MM.1S (cell line): Measurements from ENCODE around the gene QTRT2.

Experiments
- DNase-seq: peaks from one replicate; pipeline ENCODE4 v3.0.0-alpha.2; 2015
- H2AFZ ChIP-seq: fragments of 300-600 bp; sonication (generic); 2 replicates; pipeline ENCODE4 v1.6.0; 2016; ENCODE audit warnings: antibody characterized with exemption, low read length
- H3F3A ChIP-seq: fragments of 300-600 bp; sonication (generic); 2 replicates; pipeline ENCODE4 v1.6.1; 2016; ENCODE audit warnings: mild to moderate bottlenecking, antibody characterized with exemption, low read length, moderate library complexity, mixed read lengths; ENCODE audit not compliant: insufficient read depth
- H3K27ac ChIP-seq: fragments of 300-600 bp; sonication (generic); 2 replicates; pipeline ENCODE4 v1.5.1; 2016; ENCODE audit warnings: mild to moderate bottlenecking, low read length
- H3K27me3 ChIP-seq: fragments of 300-600 bp; sonication (generic); replicated peaks from 2 replicates; pipeline ENCODE4 v1.6.0; 2016; ENCODE audit warnings: low read length; ENCODE audit not compliant: insufficient read depth
- H3K36me3 ChIP-seq: fragments of 300-600 bp; sonication (generic); replicated peaks from 2 replicates; pipeline ENCODE4 v1.6.1; 2016; ENCODE audit warnings: mild to moderate bottlenecking, low read length, mixed read lengths; ENCODE audit not compliant: insufficient read depth
- H3K4me1 ChIP-seq: fragments of 300-600 bp; sonication (generic); 2 replicates; pipeline ENCODE4 v1.6.1; 2016; ENCODE audit warnings: low read length, mixed read lengths
- H3K4me2 ChIP-seq: fragments of 300-600 bp; sonication (generic); 2 replicates; pipeline ENCODE4 v1.6.0; 2016; ENCODE audit warnings: low read depth, low read length
- H3K4me3 ChIP-seq: fragments of 300-600 bp; sonication (generic); 2 replicates; pipeline ENCODE4 v1.5.1; 2016; ENCODE audit warnings: low read length, mixed read lengths
- H3K79me2 ChIP-seq: fragments of 300-600 bp; sonication (generic); 2 replicates; pipeline ENCODE4 v1.6.1; 2016; ENCODE audit warnings: mixed run types, low read length, mixed read lengths
- H3K9ac ChIP-seq: fragments of 300-600 bp; sonication (generic); 2 replicates; pipeline ENCODE4 v1.6.1; 2016; ENCODE audit warnings: low read length, mixed read lengths
- H3K9me2 ChIP-seq: fragments of 300-600 bp; sonication (generic); replicated peaks from 2 replicates; pipeline ENCODE4 v1.6.1; 2016; ENCODE audit warnings: mild to moderate bottlenecking, low read length, mixed read lengths; ENCODE audit not compliant: insufficient read depth
- H3K9me3 ChIP-seq: fragments of 300-600 bp; sonication (generic); replicated peaks from 2 replicates; pipeline ENCODE4 v1.6.1; 2016; ENCODE audit warnings: mild to moderate bottlenecking, low read length, mixed read lengths; ENCODE audit not compliant: insufficient read depth
- H4K20me1 ChIP-seq: fragments of 300-600 bp; sonication (generic); 2 replicates; pipeline ENCODE4 v1.6.1; 2016; ENCODE audit warnings: mild to moderate bottlenecking, low read length, moderate library complexity, mixed read lengths; ENCODE audit not compliant: insufficient read depth
- CTCF ChIP-seq: fragments of 300-600 bp; sonication (generic); IDR thresholded peaks from 2 replicates; pipeline ENCODE4 v1.5.1; 2016; ENCODE audit warnings: antibody characterized with exemption, low read length, mixed read lengths
- EZH2 ChIP-seq: fragments of 300-600 bp; sonication (generic); optimal IDR thresholded peaks from 2 replicates; pipeline ENCODE3; 2017; ENCODE audit warnings: low read depth, mild to moderate bottlenecking, antibody characterized with exemption, low read length, mixed read lengths
- EZH2phosphoT487 ChIP-seq: fragments of 300-600 bp; sonication (generic); IDR thresholded peaks from 2 replicates; pipeline ENCODE4 v1.6.1; 2018; ENCODE audit warnings: antibody characterized with exemption, low read length

Gene QTRT2

GRCh38 chr3:114093016-114093380, 36.5 kb downstream of the QTRT2 start:
- TF ChIP-seq EZH2: no peak
- TF ChIP-seq CTCF: no peak
- TF ChIP-seq EZH2phosphoT487: no peak

GRCh38 chr3:114093596-114093995, 37.1 kb downstream of the QTRT2 start:
- Histone ChIP-seq H3K9me2 (no peaks in the 10 kb centered on the region), H2AFZ (no peak overlapping the region), H3K4me2 (no peak overlapping the region), H3K36me3 (no peaks in the 10 kb centered on the region), H3K4me3 (no peak overlapping the region), H3K9ac (no peak overlapping the region), H3K9me3 (no peaks in the 10 kb centered on the region), H3K4me1 (no peaks in the 10 kb centered on the region), H3K79me2 (no peaks in the 10 kb centered on the region), H4K20me1 (no peaks in the 10 kb centered on the region), H3F3A (no peaks in the 10 kb centered on the region), H3K27ac (no peak overlapping the region), H3K27me3 (no peaks in the 10 kb centered on the region)
- no peak for DNase-seq
- TF ChIP-seq EZH2 (no peak), EZH2phosphoT487 (no peak), CTCF (no peak)

More at GRCh38 chr3:114093016-114093380, 36.5 kb downstream of the QTRT2 start:
- Histone ChIP-seq H3K9me3 (no peaks in the 10 kb centered on the region), H3K27me3 (no peaks in the 10 kb centered on the region), H3K9me2 (no peaks in the 10 kb centered on the region), H3K79me2 (no peaks in the 10 kb centered on the region), H3F3A (no peaks in the 10 kb centered on the region), H2AFZ (no peak overlapping the region), H3K4me1 (no peaks in the 10 kb centered on the region), H3K27ac (no peak overlapping the region), H3K4me2 (no peak overlapping the region), H3K4me3 (no peak overlapping the region), H3K36me3 (no peaks in the 10 kb centered on the region), H4K20me1 (no peaks in the 10 kb centered on the region), H3K9ac (no peak overlapping the region)
- DNase-seq: no peak

GRCh38 chr3:114095796-114096195, 39.3 kb downstream of the QTRT2 start:
- Histone ChIP-seq H3K4me2 (no peak overlapping the region), H3K9me2 (no peaks in the 10 kb centered on the region), H3F3A (no peaks in the 10 kb centered on the region), H2AFZ (no peak overlapping the region), H3K36me3 (no peaks in the 10 kb centered on the region), H3K9ac (no peak overlapping the region), H3K27me3 (no peaks in the 10 kb centered on the region), H3K9me3 (no peaks in the 10 kb centered on the region), H3K4me1 (no peaks in the 10 kb centered on the region), H4K20me1 (no peaks in the 10 kb centered on the region), H3K79me2 (no peaks in the 10 kb centered on the region), H3K27ac (no peak overlapping the region), H3K4me3 (no peak overlapping the region)
- DNase-seq: no peak
- TF ChIP-seq CTCF: no peak
- no peak for TF ChIP-seq EZH2phosphoT487
- no peak for TF ChIP-seq EZH2
